ENCODE results near the gene CBX8.

Gene CBX8

DNA sequence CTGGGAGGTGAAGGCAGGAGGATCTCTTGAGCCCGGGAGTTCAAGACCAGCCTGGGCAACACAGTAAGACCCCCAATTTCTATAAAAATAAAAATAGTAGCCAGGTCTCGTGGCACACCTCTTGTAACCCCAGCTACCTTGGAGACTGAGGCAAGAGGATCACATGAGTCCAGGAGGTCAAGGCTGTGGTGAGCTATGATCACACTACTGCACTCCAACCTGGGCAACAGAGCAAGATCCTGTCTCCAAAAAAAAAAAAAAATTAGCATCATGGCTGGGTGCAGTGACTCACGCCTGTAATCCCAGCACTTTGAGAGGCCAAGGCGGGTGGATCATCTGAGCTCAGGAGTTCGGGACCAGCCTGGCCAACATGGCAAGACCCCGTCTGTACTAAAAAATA lies 25.6 kb downstream of the CBX8 start:
- H2BK15ac ChIP-seq (ENCODE audit: low read depth, poor library complexity, severe bottlenecking), result no peak overlapping the region
- H2AK5ac ChIP-seq (ENCODE audit: low read length, severe bottlenecking), result no peak overlapping the region
- no peak overlapping the region for H3K4ac ChIP-seq (ENCODE audit: low read depth in 1 of 2, low read length in 2 of 2)
- H3K9me3 ChIP-seq (ENCODE audit: control insufficient read depth, low read length), result no peaks in the 10 kb centered on the region
- no peak overlapping the region for H3K27ac ChIP-seq (ENCODE audit: low read length, poor library complexity, severe bottlenecking)
- peaks cover 36 to 80% of the 10 kb centered on the region in 2 experiments for H3K27me3 ChIP-seq (ENCODE audit: control insufficient read depth in 1 of 2, insufficient read depth in 1 of 2, low read length in 2 of 2)
- no peak for DNase-seq
- no peak overlapping the region for H2BK5ac ChIP-seq (ENCODE audit: low read depth, low read length, poor library complexity, severe bottlenecking)
- H4K8ac ChIP-seq (ENCODE audit: low read length), result no peak overlapping the region
- no peak overlapping the region for H3K4me2 ChIP-seq (ENCODE audit: low read length, poor library complexity, severe bottlenecking)
- WGBS, result 87% methylated on average over 6 of the region's 6 CpGs
- H2AFZ ChIP-seq (ENCODE audit: low read depth, low read length), result no peak overlapping the region
- no peaks in the 10 kb centered on the region for H3K79me1 ChIP-seq (replicated peaks; ENCODE audit: low read length, poor library complexity, severe bottlenecking)
- no peak overlapping the region for H2BK12ac ChIP-seq (ENCODE audit: low read length in 2 of 2)
- no peak overlapping the region for H3K9ac ChIP-seq (ENCODE audit: low read length)
- no peak overlapping the region for H3K23ac ChIP-seq (ENCODE audit: low read length in 2 of 2)
- H3K18ac ChIP-seq (ENCODE audit: low read depth in 1 of 2, low read length in 2 of 2), result no peak overlapping the region
- no peaks in the 10 kb centered on the region for H3K4me1 ChIP-seq (ENCODE audit: control insufficient read depth, insufficient read depth, low read depth, low read length)
- H3K14ac ChIP-seq (ENCODE audit: low read length in 2 of 2), result no peak overlapping the region
- H3K4me3 ChIP-seq (ENCODE audit: insufficient read depth in 1 of 2, low read depth in 1 of 2, low read length in 2 of 2), result no peak overlapping the region
- no peak overlapping the region for H4K91ac ChIP-seq (ENCODE audit: low read length)
- H3K36me3 ChIP-seq (ENCODE audit: control insufficient read depth in 1 of 2, insufficient read depth in 2 of 2, low read depth in 1 of 2, low read length in 2 of 2), result no peaks in the 10 kb centered on the region
- no peak overlapping the region for H2BK120ac ChIP-seq (ENCODE audit: low read depth, low read length)

DNA sequence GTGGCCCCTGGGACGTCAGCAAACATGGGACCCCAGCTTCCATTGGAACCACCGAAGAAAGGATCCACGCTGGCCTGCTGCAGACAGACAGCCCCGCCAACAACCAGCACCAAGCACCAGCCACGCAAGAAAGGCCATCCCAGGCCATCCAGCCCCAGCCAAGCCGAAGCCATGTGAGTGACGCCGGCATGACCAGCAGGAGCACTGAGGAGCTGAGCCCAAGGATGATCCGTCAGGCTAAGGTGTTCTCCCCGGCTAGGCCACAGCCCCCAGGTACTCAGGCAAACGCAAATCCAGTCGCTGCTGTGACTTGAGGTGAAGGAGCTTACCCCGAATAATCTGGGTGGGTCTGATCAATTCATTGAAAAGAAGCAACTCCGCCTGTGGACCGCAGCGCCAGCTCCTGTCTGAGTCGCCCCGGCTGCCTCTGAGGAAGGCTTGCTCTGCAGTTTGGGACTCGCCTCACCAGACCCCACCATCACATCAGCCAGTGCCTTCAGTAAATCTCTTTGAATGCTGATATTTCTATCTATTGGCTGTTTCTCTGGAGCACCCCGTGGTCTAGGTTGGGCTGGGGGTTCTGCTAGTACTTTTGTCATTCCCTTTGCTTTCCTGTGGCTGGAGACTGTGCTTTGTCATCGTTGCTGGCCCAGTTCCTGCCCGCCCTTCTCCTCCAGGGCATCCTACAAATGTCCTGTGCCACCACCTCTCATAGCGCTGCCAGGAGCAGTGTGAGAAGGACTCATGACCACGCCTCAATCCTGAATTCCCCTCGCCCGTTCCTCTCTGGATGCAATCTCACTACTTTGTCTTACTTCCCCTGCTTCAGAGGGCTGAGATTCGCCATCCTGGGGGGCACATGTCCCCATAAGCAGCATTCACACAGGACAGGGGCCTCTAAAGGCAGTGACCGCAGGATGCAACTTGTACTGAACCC lies 27.0 kb downstream of the CBX8 start:
- Histone ChIP-seq H3K9ac (ENCODE audit: low read length) (no peak overlapping the region), H2AK5ac (ENCODE audit: low read length, severe bottlenecking) (no peak overlapping the region), H2BK120ac (ENCODE audit: low read depth, low read length) (no peak overlapping the region)

DNA sequence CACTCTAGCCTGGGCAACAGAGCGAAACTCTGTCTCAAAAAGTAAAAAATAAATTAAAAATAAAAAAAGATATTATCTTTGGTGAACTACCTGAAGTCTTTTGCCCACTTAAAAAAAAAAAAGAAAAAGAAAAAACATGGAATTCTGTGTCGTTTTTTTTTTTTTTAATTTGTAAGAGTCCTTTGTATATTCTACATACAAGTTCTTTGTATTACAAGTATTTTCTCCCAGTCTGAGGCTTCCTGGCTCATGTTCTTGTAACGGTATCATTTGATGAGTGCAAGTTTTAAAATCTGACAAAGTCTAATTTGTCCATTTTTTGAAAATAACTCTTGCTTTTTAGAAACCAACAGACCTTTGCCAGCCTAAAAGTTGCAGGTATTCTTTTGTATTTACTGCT lies 31.2 kb downstream of the CBX8 start:
- peaks cover 14 to 42% of the 10 kb centered on the region in 2 experiments for H3K27me3 ChIP-seq (ENCODE audit: control insufficient read depth in 1 of 2, insufficient read depth in 1 of 2, low read length in 2 of 2)
- no peak overlapping the region for H4K8ac ChIP-seq (ENCODE audit: low read length)
- no peak overlapping the region for H2BK120ac ChIP-seq (ENCODE audit: low read depth, low read length)
- H3K18ac ChIP-seq (ENCODE audit: low read depth in 1 of 2, low read length in 2 of 2), result no peak overlapping the region
- no peak for DNase-seq
- H3K36me3 ChIP-seq (ENCODE audit: control insufficient read depth in 1 of 2, insufficient read depth in 2 of 2, low read depth in 1 of 2, low read length in 2 of 2), result no peaks in the 10 kb centered on the region
- no peak overlapping the region for H3K27ac ChIP-seq (ENCODE audit: low read length, poor library complexity, severe bottlenecking)
- H3K79me1 ChIP-seq (replicated peaks; ENCODE audit: low read length, poor library complexity, severe bottlenecking), result no peaks in the 10 kb centered on the region
- no peak overlapping the region for H2AK5ac ChIP-seq (ENCODE audit: low read length, severe bottlenecking)
- H3K9me3 ChIP-seq (ENCODE audit: control insufficient read depth, low read length), result no peaks in the 10 kb centered on the region
- no peak overlapping the region for H2BK12ac ChIP-seq (ENCODE audit: low read length in 2 of 2)
- no peak overlapping the region for H2BK5ac ChIP-seq (ENCODE audit: low read depth, low read length, poor library complexity, severe bottlenecking)
- H3K4me3 ChIP-seq (ENCODE audit: insufficient read depth in 1 of 2, low read depth in 1 of 2, low read length in 2 of 2), result no peak overlapping the region
- no peak overlapping the region for H3K14ac ChIP-seq (ENCODE audit: low read length in 2 of 2)
- no peak overlapping the region for H2BK15ac ChIP-seq (ENCODE audit: low read depth, poor library complexity, severe bottlenecking)
- H3K4me2 ChIP-seq (ENCODE audit: low read length, poor library complexity, severe bottlenecking), result no peak overlapping the region
- H3K23ac ChIP-seq (ENCODE audit: low read length in 2 of 2), result no peak overlapping the region
- 83% methylated on average over 1 of the region's 3 CpGs for WGBS
- no peak overlapping the region for H3K4ac ChIP-seq (ENCODE audit: low read depth in 1 of 2, low read length in 2 of 2)
- H4K91ac ChIP-seq (ENCODE audit: low read length), result no peak overlapping the region
- no peak overlapping the region for H3K9ac ChIP-seq (ENCODE audit: low read length)
- H2AFZ ChIP-seq (ENCODE audit: low read depth, low read length), result no peak overlapping the region
- peaks cover 2% of the 10 kb centered on the region for H3K4me1 ChIP-seq (ENCODE audit: control insufficient read depth, insufficient read depth, low read depth, low read length)

More for the DNA sequence above, 27.0 kb downstream of the CBX8 start:
- Histone ChIP-seq H4K8ac (ENCODE audit: low read length) (no peak overlapping the region), H3K79me1 (replicated peaks; ENCODE audit: low read length, poor library complexity, severe bottlenecking) (no peaks in the 10 kb centered on the region), H4K91ac (ENCODE audit: low read length) (no peak overlapping the region), H2AFZ (ENCODE audit: low read depth, low read length) (no peak overlapping the region), H3K18ac (ENCODE audit: low read depth in 1 of 2, low read length in 2 of 2) (no peak overlapping the region), H3K4me3 (ENCODE audit: insufficient read depth in 1 of 2, low read depth in 1 of 2, low read length in 2 of 2) (no peak overlapping the region), H2BK12ac (ENCODE audit: low read length in 2 of 2) (no peak overlapping the region), H3K9me3 (ENCODE audit: control insufficient read depth, low read length) (no peaks in the 10 kb centered on the region), H3K4ac (ENCODE audit: low read depth in 1 of 2, low read length in 2 of 2) (no peak overlapping the region), H2BK15ac (ENCODE audit: low read depth, poor library complexity, severe bottlenecking) (no peak overlapping the region), H3K14ac (ENCODE audit: low read length in 2 of 2) (no peak overlapping the region), H3K36me3 (ENCODE audit: control insufficient read depth in 1 of 2, insufficient read depth in 2 of 2, low read depth in 1 of 2, low read length in 2 of 2) (no peaks in the 10 kb centered on the region), H2BK5ac (ENCODE audit: low read depth, low read length, poor library complexity, severe bottlenecking) (no peak overlapping the region), H3K27me3 (ENCODE audit: control insufficient read depth in 1 of 2, insufficient read depth in 1 of 2, low read length in 2 of 2) (peaks cover 26 to 69% of the 10 kb centered on the region in 2 experiments), H3K4me2 (ENCODE audit: low read length, poor library complexity, severe bottlenecking) (no peak overlapping the region), H3K23ac (ENCODE audit: low read length in 2 of 2) (no peak overlapping the region), H3K4me1 (ENCODE audit: control insufficient read depth, insufficient read depth, low read depth, low read length) (no peaks in the 10 kb centered on the region), H3K27ac (ENCODE audit: low read length, poor library complexity, severe bottlenecking) (no peak overlapping the region)
- DNase-seq, result no peak
- WGBS, result 92% methylated on average over 27 of the region's 28 CpGs

DNA sequence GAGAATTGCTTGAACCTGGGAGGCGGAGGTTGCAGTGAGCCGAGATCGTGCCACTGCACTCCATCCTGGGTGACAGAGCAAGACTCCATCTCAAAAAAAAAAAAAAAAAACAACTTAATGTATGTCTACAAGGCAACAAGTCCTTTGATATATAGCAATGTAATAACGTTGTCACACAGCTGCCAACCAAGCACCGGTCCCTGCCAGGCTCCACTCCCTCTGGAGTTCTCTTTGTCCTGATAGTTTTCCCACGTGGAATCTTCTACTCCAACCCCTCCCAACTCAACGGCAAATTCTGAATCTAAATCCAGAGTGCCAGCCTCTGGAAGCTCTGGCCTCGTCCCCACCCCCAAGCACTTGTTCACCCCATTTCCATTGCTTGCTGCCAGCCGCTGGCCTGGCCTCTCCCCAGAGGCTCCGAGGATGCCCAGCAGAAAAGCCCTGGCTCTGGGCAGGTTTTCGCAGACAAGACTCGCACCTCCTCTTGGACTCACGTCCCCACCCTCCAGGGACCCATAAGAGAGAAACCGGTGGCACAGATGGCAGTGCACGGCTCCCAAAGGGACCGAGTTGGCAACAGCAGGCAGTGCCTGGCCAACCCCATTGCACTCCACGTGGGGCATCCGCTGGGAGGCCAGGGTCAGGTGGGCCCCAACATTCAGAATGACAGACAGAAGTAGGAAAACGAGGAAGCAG lies 34.8 kb downstream of the CBX8 start:
- Histone ChIP-seq H3K14ac (ENCODE audit: low read length in 2 of 2) (no peak overlapping the region), H2AK5ac (ENCODE audit: low read length, severe bottlenecking) (no peak overlapping the region), H3K4me2 (ENCODE audit: low read length, poor library complexity, severe bottlenecking) (peak overlapping the region; percentile 4), H2BK15ac (ENCODE audit: low read depth, poor library complexity, severe bottlenecking) (peak overlapping the region; percentile 40), H3K4me1 (ENCODE audit: control insufficient read depth, insufficient read depth, low read depth, low read length) (peaks cover 7% of the 10 kb centered on the region), H2BK120ac (ENCODE audit: low read depth, low read length) (no peak overlapping the region), H4K8ac (ENCODE audit: low read length) (no peak overlapping the region), H3K9ac (ENCODE audit: low read length) (no peak overlapping the region), H3K27me3 (ENCODE audit: control insufficient read depth in 1 of 2, insufficient read depth in 1 of 2, low read length in 2 of 2) (peaks cover 11 to 32% of the 10 kb centered on the region in 2 experiments), H2AFZ (ENCODE audit: low read depth, low read length) (no peak overlapping the region), H3K9me3 (ENCODE audit: control insufficient read depth, low read length) (no peaks in the 10 kb centered on the region), H2BK5ac (ENCODE audit: low read depth, low read length, poor library complexity, severe bottlenecking) (no peak overlapping the region), H3K4me3 (ENCODE audit: insufficient read depth in 1 of 2, low read depth in 1 of 2, low read length in 2 of 2) (no peak overlapping the region), H3K18ac (ENCODE audit: low read depth in 1 of 2, low read length in 2 of 2) (no peak overlapping the region), H3K79me1 (replicated peaks; ENCODE audit: low read length, poor library complexity, severe bottlenecking) (no peaks in the 10 kb centered on the region), H2BK12ac (ENCODE audit: low read length in 2 of 2) (no peak overlapping the region), H4K91ac (ENCODE audit: low read length) (no peak overlapping the region), H3K27ac (ENCODE audit: low read length, poor library complexity, severe bottlenecking) (no peak overlapping the region), H3K4ac (ENCODE audit: low read depth in 1 of 2, low read length in 2 of 2) (no peak overlapping the region), H3K36me3 (ENCODE audit: control insufficient read depth in 1 of 2, insufficient read depth in 2 of 2, low read depth in 1 of 2, low read length in 2 of 2) (no peaks in the 10 kb centered on the region), H3K23ac (ENCODE audit: low read length in 2 of 2) (no peak overlapping the region)
- 83% methylated on average over 16 of the region's 19 CpGs for WGBS
- DNase-seq, result no peak

Measured in mesenchymal stem cell (in vitro differentiated cells and primary cell).